Common myeloid progenitor, CD34-positive (primary cell): ENCODE results near the gene MAP10.
A peak's percentile ranks its signal among the peaks of the same experiment; 100 is the strongest.

Experiments
- CTCF ChIA-PET: fragments of 350-600 bp; sonication (Branson Sonifier 250); formaldehyde crosslinking; loops from one replicate; lab custom pipeline; 2021; ENCODE audit warnings: antibody characterized with exemption; lab: Charles Lee
- POLR2A ChIA-PET: fragments of 350-600 bp; sonication (Branson Sonifier 250); formaldehyde crosslinking; loops from one replicate; lab custom pipeline; 2021; ENCODE audit warnings: antibody characterized with exemption; lab: Charles Lee
- DNase-seq, 3 donors: peaks; one replicate each; pipeline versions ENCODE4 v3.0.0 to v3.0.0-alpha.2; 2013
- H3K27ac ChIP-seq, 2 experiments: 1 replicate in 1 of 2; 2 replicates in 1 of 2; pipeline ENCODE4 v1.7.0; 2013; ENCODE audit warnings: inconsistent platforms in 2 of 2, low read length in 2 of 2, mild to moderate bottlenecking in 2 of 2, low read depth in 1 of 2, moderate library complexity in 1 of 2; ENCODE audit not compliant: severe bottlenecking in 2 of 2, insufficient read depth in 1 of 2, poor library complexity in 1 of 2
- H3K27me3 ChIP-seq, 5 experiments: replicated peaks in 2 of 5; 1 replicate in 3 of 5; 2 replicates in 2 of 5; pipeline versions ENCODE4 v1.6.1 to v1.7.0; 2013; ENCODE audit warnings: low read length in 4 of 5, mild to moderate bottlenecking in 2 of 5, moderate library complexity in 2 of 5, inconsistent platforms in 1 of 5; ENCODE audit not compliant: insufficient read depth in 5 of 5, control insufficient read depth in 4 of 5
- H3K36me3 ChIP-seq, 4 experiments: 1 replicate in 2 of 4; 2 replicates in 2 of 4; pipeline versions ENCODE4 v1.6.1 to v1.7.0; 2013; ENCODE audit warnings: low read length in 3 of 4, control low read depth in 1 of 4, mild to moderate bottlenecking in 1 of 4; ENCODE audit not compliant: control insufficient read depth in 4 of 4, insufficient read depth in 4 of 4
- H3K4me1 ChIP-seq, 4 experiments: 1 replicate in 3 of 4; 2 replicates in 1 of 4; pipeline versions ENCODE4 v1.6.1 to v1.7.1; 2013; ENCODE audit warnings: low read length in 3 of 4, mild to moderate bottlenecking in 3 of 4, control low read depth in 1 of 4, inconsistent platforms in 1 of 4, moderate library complexity in 1 of 4; ENCODE audit not compliant: control insufficient read depth in 4 of 4, insufficient read depth in 4 of 4; ENCODE audit errors: control extremely low read depth in 1 of 4
- H3K4me3 ChIP-seq, 7 experiments: 1 replicate in 4 of 7; 2 replicates in 3 of 7; pipeline versions ENCODE4 v1.5.1 to v1.7.0; 2013; ENCODE audit warnings: mild to moderate bottlenecking in 7 of 7, low read length in 6 of 7, moderate library complexity in 6 of 7, inconsistent platforms in 2 of 7, low read depth in 2 of 7, control low read depth in 1 of 7; ENCODE audit not compliant: insufficient read depth in 4 of 7, control insufficient read depth in 1 of 7; ENCODE audit errors: extremely low read depth in 1 of 7
- H3K9me3 ChIP-seq, 5 experiments: 1 replicate in 4 of 5; 2 replicates in 1 of 5; pipeline versions ENCODE4 v1.6.1 to v1.7.1; 2013; ENCODE audit warnings: low read length in 4 of 5, mild to moderate bottlenecking in 2 of 5, inconsistent platforms in 1 of 5, low read depth in 1 of 5, moderate library complexity in 1 of 5; ENCODE audit not compliant: control insufficient read depth in 4 of 5, insufficient read depth in 2 of 5; ENCODE audit errors: control extremely low read depth in 1 of 5
- WGBS: methylation state at CpG from one replicate; pipeline ENCODE4 v1.1.5; 2013; ENCODE audit not compliant: insufficient coverage; 5-methylcytosine and 5-hydroxymethylcytosine counted together

Gene MAP10

DNA sequence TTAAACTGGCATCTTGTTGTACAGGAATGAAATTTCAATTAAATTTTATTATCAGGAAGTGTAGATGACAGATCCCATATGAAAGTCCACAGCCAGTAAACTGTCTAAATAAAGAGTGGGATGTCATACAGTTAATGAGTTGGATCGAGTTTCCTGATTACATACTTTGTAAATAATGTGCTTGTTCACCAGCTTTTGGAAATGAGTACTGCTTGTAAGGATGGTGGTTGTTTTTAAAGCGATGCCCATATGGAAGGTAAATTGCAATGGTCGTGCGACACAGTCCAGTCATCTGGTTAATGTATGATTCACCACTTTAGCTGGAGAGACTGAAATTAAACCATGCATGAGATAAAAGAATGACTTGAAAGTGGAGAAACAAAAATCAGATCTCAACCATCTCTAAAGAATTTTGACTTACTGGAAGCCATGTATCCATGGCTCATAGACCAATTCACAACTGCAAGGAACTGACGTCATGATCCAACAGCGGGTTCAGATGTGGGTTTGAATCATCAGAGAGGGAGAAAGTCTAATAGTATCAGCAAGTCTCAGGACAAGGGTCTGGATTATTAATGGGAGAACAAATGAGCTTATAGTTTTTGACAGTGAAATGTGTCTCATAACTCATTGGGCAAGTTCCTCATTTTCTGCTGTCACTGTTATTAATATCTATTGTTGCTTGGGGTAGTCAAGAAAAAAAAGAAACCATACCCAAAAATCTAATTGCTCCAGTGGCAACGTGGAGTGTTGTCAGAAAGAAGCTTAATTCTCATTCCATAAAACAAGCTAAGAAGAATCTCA lies 49.0 kb downstream of the MAP10 start:
- CTCF ChIA-PET, result interaction anchor here (1.0 kb wide), 1 partner anchor 10 kb away, joined by 4 read pairs; no protein-coding TSS in a partner anchor
- Histone ChIP-seq H3K4me3 (no peak overlapping the region), H3K4me1 (peaks cover 0 to 7% (median 3%) of the 10 kb centered on the region in 4 experiments), H3K36me3 (no peaks in the 10 kb centered on the region), H3K27ac (no peak overlapping the region), H3K27me3 (no peaks in the 10 kb centered on the region), H3K9me3 (no peaks in the 10 kb centered on the region)
- peak in 2 of 3 donors; percentile 48 to 67 for DNase-seq
- WGBS, result 45% methylated on average over 4 of the region's 7 CpGs
- POLR2A ChIA-PET, result interaction anchor here (0.5 to 0.6 kb wide), 2 partner anchors 92 to 1112 kb away, joined by 3 read pairs; no protein-coding TSS in a partner anchor

DNA sequence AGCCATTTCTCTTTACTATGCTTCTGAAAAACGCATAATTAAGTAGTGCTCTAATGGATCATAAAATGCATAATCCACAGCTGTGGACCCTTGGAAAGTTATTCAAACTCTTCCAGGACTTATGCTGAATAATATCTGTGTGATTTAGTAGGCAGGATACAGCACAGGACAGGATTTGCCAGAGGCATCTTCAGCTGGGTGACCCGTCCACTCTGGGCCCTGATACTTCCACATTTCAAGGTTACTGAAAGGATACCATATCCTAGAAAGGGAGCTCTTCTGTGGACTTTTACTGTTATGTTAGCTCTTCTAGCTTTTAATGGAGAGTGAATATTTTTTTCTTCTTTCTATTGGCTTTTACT lies 49.6 kb downstream of the MAP10 start:
- POLR2A ChIA-PET, result interaction anchor here (0.5 kb wide), 1 partner anchor 92 kb away, joined by 3 read pairs; no protein-coding TSS in a partner anchor
- no peak overlapping the region for H3K27ac ChIP-seq
- no peak for DNase-seq
- no peaks in the 10 kb centered on the region for H3K27me3 ChIP-seq
- H3K9me3 ChIP-seq, result no peaks in the 10 kb centered on the region
- H3K4me3 ChIP-seq, result no peak overlapping the region
- H3K36me3 ChIP-seq, result no peaks in the 10 kb centered on the region
- CTCF ChIA-PET, result interaction anchor here (0.6 to 1.0 kb wide), 2 partner anchors 11 to 231 kb away, joined by 3 to 4 read pairs; no protein-coding TSS in a partner anchor
- peaks cover 0 to 7% (median 3%) of the 10 kb centered on the region in 4 experiments for H3K4me1 ChIP-seq
- 100% methylated on average over 1 of the region's 2 CpGs for WGBS

DNA sequence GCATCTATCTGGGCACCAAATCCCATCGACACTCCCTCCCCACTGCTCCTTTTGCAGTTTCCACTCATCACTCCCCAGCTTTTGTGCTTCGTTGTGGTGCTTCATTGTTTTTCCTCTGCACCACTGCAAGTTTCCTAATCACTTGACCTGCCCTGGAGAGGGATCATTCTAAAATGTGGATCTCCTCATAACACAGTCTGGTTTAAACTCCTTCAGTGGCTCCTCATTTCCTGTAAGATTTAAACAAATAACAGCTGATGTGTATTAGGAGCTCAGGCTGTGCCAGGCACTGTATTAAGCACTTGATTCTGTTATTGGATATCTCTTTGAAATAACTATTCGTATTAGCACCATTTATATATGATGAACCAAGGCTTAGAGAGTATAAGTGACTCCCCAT lies 51.3 kb downstream of the MAP10 start:
- no peaks in the 10 kb centered on the region for H3K27me3 ChIP-seq
- peaks cover 0 to 7% (median 3%) of the 10 kb centered on the region in 4 experiments for H3K4me1 ChIP-seq
- 100% methylated on average over 2 of the region's 3 CpGs for WGBS
- H3K9me3 ChIP-seq, result no peaks in the 10 kb centered on the region
- no peak overlapping the region for H3K27ac ChIP-seq
- H3K4me3 ChIP-seq, result no peak overlapping the region
- no peaks in the 10 kb centered on the region for H3K36me3 ChIP-seq
- no peak for DNase-seq
- ChIA-PET POLR2A (no interaction called here), CTCF (interaction anchor here (1.0 kb wide), 1 partner anchor 19 kb away, joined by 3 read pairs; no protein-coding TSS in a partner anchor)
